Measurements from ENCODE around the gene TUBB4B.
A peak's percentile ranks its signal among the peaks of the same experiment; 100 is the strongest.

DNA sequence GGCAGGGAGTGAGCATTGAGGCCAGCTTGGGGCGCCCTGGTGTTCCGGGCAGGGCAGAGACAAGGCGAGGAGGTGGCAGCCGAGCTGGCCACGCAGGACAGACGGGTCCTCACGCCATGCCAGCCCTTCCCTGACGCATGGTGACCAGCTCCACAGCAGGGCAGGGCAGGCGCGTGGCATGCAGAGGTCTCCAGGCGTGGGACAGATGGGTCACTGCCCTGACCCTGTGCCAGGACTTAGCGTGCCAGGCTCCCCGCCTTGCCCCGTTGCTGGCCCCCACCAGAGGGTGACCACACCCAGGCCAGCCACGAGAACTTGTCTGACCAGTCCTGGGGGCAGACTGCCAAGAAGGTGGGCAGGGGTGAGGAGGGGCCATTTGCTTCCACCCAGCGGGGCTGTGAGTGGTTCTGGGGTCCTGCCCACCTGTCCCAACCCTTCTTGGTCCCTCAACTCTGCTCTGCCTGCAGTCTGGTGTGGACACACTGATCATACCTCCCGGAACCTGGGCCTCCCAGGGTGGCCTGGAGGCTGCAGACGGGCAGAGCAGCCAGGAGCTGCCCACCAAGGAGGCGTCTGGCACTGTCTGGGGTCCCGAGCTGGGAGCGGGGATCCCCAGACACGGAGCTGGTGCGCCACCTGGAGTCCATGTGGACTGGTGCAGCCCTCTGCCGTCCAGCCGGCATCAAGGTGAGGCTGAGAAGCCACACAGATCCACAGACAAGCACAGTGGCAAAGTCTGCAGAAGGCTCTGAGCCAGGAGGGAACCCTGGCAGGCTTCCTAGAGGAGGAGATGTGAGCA, 13.8 kb upstream of the TUBB4B start, which contains the start of gene RNF224:
- TF ChIP-seq EZH2phosphoT487 (conservative IDR thresholded peaks at IDR 0.05; ENCODE audit: low read length) = no peak
- TF ChIP-seq, protein P1, sequence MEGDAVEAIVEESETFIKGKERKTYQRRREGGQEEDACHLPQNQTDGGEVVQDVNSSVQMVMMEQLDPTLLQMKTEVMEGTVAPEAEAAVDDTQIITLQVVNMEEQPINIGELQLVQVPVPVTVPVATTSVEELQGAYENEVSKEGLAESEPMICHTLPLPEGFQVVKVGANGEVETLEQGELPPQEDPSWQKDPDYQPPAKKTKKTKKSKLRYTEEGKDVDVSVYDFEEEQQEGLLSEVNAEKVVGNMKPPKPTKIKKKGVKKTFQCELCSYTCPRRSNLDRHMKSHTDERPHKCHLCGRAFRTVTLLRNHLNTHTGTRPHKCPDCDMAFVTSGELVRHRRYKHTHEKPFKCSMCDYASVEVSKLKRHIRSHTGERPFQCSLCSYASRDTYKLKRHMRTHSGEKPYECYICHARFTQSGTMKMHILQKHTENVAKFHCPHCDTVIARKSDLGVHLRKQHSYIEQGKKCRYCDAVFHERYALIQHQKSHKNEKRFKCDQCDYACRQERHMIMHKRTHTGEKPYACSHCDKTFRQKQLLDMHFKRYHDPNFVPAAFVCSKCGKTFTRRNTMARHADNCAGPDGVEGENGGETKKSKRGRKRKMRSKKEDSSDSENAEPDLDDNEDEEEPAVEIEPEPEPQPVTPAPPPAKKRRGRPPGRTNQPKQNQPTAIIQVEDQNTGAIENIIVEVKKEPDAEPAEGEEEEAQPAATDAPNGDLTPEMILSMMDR (IDR thresholded peaks at IDR 0.05; ENCODE audit: insufficient read depth, low read length, poor library complexity, severe bottlenecking) = peak; percentile 84
